ENCODE data around the gene IFI27L1. TPM values are rescaled to one million over a fixed set of nuclear protein-coding genes. Genes with fewer than 3 reads are reported as not detected.

The IFI27L1 gene
- total RNA-seq, 2 donors from 2014 or later, result 59.6 to 71.4 TPM

DNA sequence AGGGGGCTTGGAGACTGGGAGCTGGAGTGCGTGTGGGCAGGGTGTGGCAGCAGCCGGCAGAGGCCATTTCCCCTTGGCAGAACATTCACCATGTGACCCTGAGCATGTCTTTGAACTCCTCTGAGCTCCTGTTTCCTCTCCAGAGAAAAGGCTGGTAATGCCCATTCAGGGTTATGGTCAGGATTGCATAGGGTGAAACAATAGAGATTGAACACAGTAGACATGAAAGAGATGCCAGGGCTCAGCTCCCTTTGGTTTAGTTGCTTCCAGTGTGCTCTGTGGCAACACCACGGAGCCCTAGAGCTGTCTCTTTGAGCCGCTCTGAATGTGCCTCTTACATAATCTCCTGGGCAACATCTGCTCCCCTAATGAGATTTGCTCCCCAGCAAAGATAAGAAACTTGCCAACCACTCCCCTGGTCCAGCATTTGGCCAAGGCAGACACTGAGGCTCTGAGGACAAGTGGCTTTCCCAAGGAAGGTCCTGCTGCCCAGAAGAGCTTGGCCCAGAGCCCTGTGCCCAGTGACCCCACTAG is 34.0 kb downstream of the IFI27L1 start:
- no peak overlapping the region for H3K27ac Mint-ChIP-seq
- H3K9me3 Mint-ChIP-seq, result peaks cover 0 to 3% of the 10 kb centered on the region in 2 donors
- ATAC-seq (replicated peaks in 1 of 2) (no peak), DNase-seq (no peak)
- peaks cover 0 to 7% of the 10 kb centered on the region in 2 donors for H3K36me3 Mint-ChIP-seq (ENCODE audit: insufficient read depth in 2 of 2)
- H3K27me3 Mint-ChIP-seq (ENCODE audit: low read depth), result peaks cover 13% of the 10 kb centered on the region
- no peaks in the 10 kb centered on the region for H3K4me1 Mint-ChIP-seq (ENCODE audit: low read depth)
- H3K4me3 Mint-ChIP-seq, result no peak overlapping the region

- H3K9me3 Mint-ChIP-seq, result peaks cover 0 to 6% of the 10 kb centered on the region in 2 donors
- peaks cover 14% of the 10 kb centered on the region for H3K27me3 Mint-ChIP-seq (ENCODE audit: low read depth)
- H3K36me3 Mint-ChIP-seq (ENCODE audit: insufficient read depth in 2 of 2), result peaks cover 0 to 7% of the 10 kb centered on the region in 2 donors
- DNase-seq (no peak), ATAC-seq (replicated peaks in 1 of 2) (no peak)
- no peak overlapping the region for H3K4me3 Mint-ChIP-seq
- H3K27ac Mint-ChIP-seq, result no peak overlapping the region
- no peaks in the 10 kb centered on the region for H3K4me1 Mint-ChIP-seq (ENCODE audit: low read depth)
These were observed 34.5 kb downstream of the IFI27L1 start for GRCh38 chr14:94115631-94116030.

- no peaks in the 10 kb centered on the region for H3K4me1 Mint-ChIP-seq (ENCODE audit: low read depth)
- DNase-seq (no peak), ATAC-seq (replicated peaks in 1 of 2) (no peak)
- no peak overlapping the region for H3K27ac Mint-ChIP-seq
- H3K27me3 Mint-ChIP-seq (ENCODE audit: low read depth), result peaks cover 24% of the 10 kb centered on the region
- H3K4me3 Mint-ChIP-seq, result no peak overlapping the region
- H3K36me3 Mint-ChIP-seq (ENCODE audit: insufficient read depth in 2 of 2), result peaks cover 5 to 7% of the 10 kb centered on the region in 2 donors
- H3K9me3 Mint-ChIP-seq, result peaks cover 3 to 10% of the 10 kb centered on the region in 2 donors
These were observed 35.6 kb downstream of the IFI27L1 start for GRCh38 chr14:94116701-94117100.

DNA sequence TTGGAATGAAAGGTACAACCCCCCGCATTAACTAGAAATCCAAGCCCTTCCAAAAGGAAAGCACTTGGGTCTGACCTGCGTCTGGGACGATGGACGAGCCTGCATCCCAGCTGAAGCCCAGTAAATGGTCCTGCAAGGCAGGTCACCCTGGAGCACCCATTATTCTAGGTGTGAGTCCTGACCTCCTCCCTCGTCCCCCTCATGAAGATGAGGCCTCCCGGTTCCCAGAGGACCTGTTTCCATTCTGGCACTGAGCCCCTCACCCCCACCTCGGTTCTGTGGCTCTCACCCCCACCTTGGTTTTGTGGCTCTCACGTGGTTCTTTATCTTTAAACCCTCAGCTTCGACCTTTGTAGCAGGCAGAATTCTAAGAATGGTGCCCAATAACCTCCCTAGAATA is 36.7 kb downstream of the IFI27L1 start:
- peaks cover 25% of the 10 kb centered on the region for H3K27me3 Mint-ChIP-seq (ENCODE audit: low read depth)
- no peak overlapping the region for H3K27ac Mint-ChIP-seq
- ATAC-seq (replicated peaks in 1 of 2) (no peak), DNase-seq (no peak)
- H3K36me3 Mint-ChIP-seq (ENCODE audit: insufficient read depth in 2 of 2), result peaks cover 5 to 7% of the 10 kb centered on the region in 2 donors
- no peaks in the 10 kb centered on the region for H3K4me1 Mint-ChIP-seq (ENCODE audit: low read depth)
- no peak overlapping the region for H3K4me3 Mint-ChIP-seq
- peaks cover 3 to 10% of the 10 kb centered on the region in 2 donors for H3K9me3 Mint-ChIP-seq

GRCh38 chr14:94119071-94119470 is 38.0 kb downstream of the IFI27L1 start:
- DNase-seq (no peak), ATAC-seq (replicated peaks in 1 of 2) (no peak)
- Mint-ChIP-seq H3K4me3 (no peak overlapping the region), H3K27ac (no peak overlapping the region), H3K27me3 (ENCODE audit: low read depth) (peaks cover 25% of the 10 kb centered on the region), H3K4me1 (ENCODE audit: low read depth) (no peaks in the 10 kb centered on the region), H3K9me3 (peaks cover 3 to 10% of the 10 kb centered on the region in 2 donors), H3K36me3 (ENCODE audit: insufficient read depth in 2 of 2) (peaks cover 5 to 7% of the 10 kb centered on the region in 2 donors)

- DNase-seq (no peak), ATAC-seq (replicated peaks in 1 of 2) (no peak)
- no peak overlapping the region for H3K4me3 Mint-ChIP-seq
- H3K9me3 Mint-ChIP-seq, result peaks cover 3 to 10% of the 10 kb centered on the region in 2 donors
- H3K27me3 Mint-ChIP-seq (ENCODE audit: low read depth), result peaks cover 25% of the 10 kb centered on the region
- H3K27ac Mint-ChIP-seq, result no peak overlapping the region
- H3K36me3 Mint-ChIP-seq (ENCODE audit: insufficient read depth in 2 of 2), result peaks cover 5 to 7% of the 10 kb centered on the region in 2 donors
- H3K4me1 Mint-ChIP-seq (ENCODE audit: low read depth), result no peaks in the 10 kb centered on the region
These were observed 39.7 kb downstream of the IFI27L1 start for GRCh38 chr14:94120667-94121340.

DNA sequence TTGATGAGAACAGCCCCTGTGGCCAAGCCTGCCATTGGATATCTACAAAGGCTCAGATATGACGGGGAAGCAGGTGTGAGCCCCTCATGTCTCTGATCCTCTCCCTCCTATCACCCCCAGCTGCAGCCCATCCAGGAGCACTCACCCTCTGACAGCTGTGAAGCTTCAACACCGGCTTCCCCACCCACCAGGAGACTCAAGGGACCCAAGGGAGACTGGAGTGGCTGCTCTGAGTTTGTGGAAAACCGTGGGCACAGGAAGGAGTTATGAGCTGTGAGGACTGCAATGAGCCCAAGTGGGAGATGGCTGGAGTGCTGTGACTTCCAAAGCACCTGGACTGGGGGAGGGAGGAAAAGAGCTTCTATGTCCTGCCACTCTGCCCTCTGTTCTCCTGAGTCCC is 40.4 kb downstream of the IFI27L1 start:
- Mint-ChIP-seq H3K4me3 (no peak overlapping the region), H3K27ac (no peak overlapping the region), H3K4me1 (ENCODE audit: low read depth) (no peaks in the 10 kb centered on the region), H3K9me3 (peaks cover 3 to 10% of the 10 kb centered on the region in 2 donors), H3K36me3 (ENCODE audit: insufficient read depth in 2 of 2) (peaks cover 5 to 7% of the 10 kb centered on the region in 2 donors), H3K27me3 (ENCODE audit: low read depth) (peaks cover 25% of the 10 kb centered on the region)
- DNase-seq (no peak), ATAC-seq (replicated peaks in 1 of 2) (no peak)

DNA sequence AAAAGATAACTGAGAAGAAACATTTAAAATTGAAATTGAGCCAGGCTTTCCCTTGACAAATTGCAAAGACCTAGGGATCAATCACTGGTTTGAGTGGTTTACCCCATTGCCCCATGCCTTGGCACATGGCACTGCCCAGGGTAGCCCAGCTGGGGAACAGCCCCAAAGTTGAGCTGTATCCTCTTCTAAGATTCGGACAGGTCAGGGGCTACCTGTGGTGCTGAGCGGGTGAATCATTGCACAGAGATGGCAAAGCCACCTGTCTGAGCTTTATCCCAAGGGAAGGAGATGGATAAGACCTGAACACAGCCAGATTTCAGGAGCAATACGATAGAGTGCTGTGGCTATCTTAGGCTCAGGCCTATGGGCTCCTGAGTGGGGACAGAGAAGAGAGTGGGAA is 41.3 kb downstream of the IFI27L1 start:
- no peak overlapping the region for H3K4me3 Mint-ChIP-seq
- peaks cover 3 to 10% of the 10 kb centered on the region in 2 donors for H3K9me3 Mint-ChIP-seq
- DNase-seq, result no peak
- H3K27ac Mint-ChIP-seq, result no peak overlapping the region
- no peaks in the 10 kb centered on the region for H3K4me1 Mint-ChIP-seq (ENCODE audit: low read depth)
- H3K36me3 Mint-ChIP-seq (ENCODE audit: insufficient read depth in 2 of 2), result peaks cover 5 to 7% of the 10 kb centered on the region in 2 donors
- no peak for ATAC-seq (replicated peaks in 1 of 2)
- H3K27me3 Mint-ChIP-seq (ENCODE audit: low read depth), result peaks cover 20% of the 10 kb centered on the region

GRCh38 chr14:94123296-94123695 is 42.2 kb downstream of the IFI27L1 start:
- ATAC-seq (replicated peaks in 1 of 2) (no peak), DNase-seq (no peak)
- Mint-ChIP-seq H3K9me3 (peaks cover 3 to 10% of the 10 kb centered on the region in 2 donors), H3K36me3 (ENCODE audit: insufficient read depth in 2 of 2) (peaks cover 5 to 7% of the 10 kb centered on the region in 2 donors), H3K4me3 (no peak overlapping the region), H3K27ac (no peak overlapping the region), H3K4me1 (ENCODE audit: low read depth) (peaks cover under 1% of the 10 kb centered on the region), H3K27me3 (ENCODE audit: low read depth) (peaks cover 12% of the 10 kb centered on the region)

DNA sequence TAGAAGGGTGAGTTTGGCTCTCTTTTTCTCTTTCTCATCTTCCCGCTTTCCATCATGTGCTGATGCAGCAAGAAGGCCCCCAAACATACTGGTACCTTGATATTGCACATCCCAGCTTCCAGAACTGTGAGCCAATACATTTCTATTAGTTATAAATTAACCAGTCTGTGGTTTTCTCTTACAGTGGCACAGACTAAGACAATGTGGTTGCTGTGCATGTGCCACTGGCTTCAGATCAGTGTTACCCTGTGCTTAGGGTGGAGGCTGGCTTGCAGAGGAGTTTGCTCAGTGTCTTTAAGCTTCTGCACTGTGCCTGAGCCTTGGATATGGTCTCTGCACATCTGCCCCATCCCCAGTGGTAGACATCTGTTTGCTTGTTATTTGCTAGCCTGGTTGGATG is 42.8 kb downstream of the IFI27L1 start:
- Mint-ChIP-seq H3K27me3 (ENCODE audit: low read depth) (peaks cover 12% of the 10 kb centered on the region), H3K36me3 (ENCODE audit: insufficient read depth in 2 of 2) (peaks cover 5 to 7% of the 10 kb centered on the region in 2 donors), H3K4me3 (no peak overlapping the region), H3K27ac (no peak overlapping the region), H3K4me1 (ENCODE audit: low read depth) (peaks cover 6% of the 10 kb centered on the region), H3K9me3 (peaks cover 3 to 10% of the 10 kb centered on the region in 2 donors)
- DNase-seq (no peak), ATAC-seq (replicated peaks in 1 of 2) (no peak)

DNA sequence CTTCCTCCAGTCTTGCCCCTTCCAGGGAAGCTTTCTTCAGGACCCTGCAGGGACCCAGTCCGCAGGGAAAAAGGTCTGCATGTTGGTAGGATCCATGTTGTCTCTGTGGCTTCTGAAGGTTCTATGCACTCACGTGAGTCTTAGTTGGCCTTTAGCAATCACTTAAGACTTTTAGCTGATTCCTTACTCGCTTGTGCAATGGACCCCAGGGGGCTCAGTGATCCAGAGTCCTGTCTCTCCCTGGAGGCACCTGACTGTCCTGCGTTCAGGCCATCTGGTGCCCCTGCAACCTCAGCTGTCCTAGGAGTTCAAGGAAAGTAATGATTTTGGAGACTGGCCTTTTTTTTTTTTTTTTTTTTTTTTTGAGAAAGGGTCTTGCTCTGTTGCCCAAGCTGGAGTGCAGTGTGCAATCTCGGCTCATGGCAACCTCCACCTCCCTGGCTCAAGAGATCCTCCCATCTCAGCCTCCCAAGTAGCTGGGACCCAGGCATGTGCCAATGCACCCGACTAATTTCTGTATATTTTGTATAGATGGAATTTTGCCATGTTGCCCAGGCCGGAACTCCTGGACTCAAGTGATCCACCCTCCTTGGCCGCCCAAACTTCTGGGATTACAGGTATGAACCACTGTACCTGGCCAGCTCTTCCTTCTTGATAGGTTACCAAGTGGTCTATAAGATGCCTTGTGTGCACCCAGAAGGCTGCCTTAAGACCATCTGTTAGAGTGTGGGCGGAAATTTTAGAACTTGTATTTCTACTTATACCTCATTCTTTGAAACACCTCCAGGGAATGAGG is 43.7 kb downstream of the IFI27L1 start:
- Mint-ChIP-seq H3K9me3 (peaks cover 3 to 6% of the 10 kb centered on the region in 2 donors), H3K4me1 (ENCODE audit: low read depth) (peaks cover 8% of the 10 kb centered on the region), H3K27me3 (ENCODE audit: low read depth) (peaks cover 12% of the 10 kb centered on the region), H3K36me3 (ENCODE audit: insufficient read depth in 2 of 2) (peaks cover 3 to 5% of the 10 kb centered on the region in 2 donors), H3K4me3 (no peak overlapping the region), H3K27ac (no peak overlapping the region)
- ATAC-seq (replicated peaks in 1 of 2) (no peak), DNase-seq (no peak)

- H3K36me3 Mint-ChIP-seq (ENCODE audit: insufficient read depth in 2 of 2), result peaks cover 0 to 3% of the 10 kb centered on the region in 2 donors
- no peak overlapping the region for H3K27ac Mint-ChIP-seq
- H3K27me3 Mint-ChIP-seq (ENCODE audit: low read depth), result peaks cover 9% of the 10 kb centered on the region
- peaks cover under 1 to 1% of the 10 kb centered on the region in 2 donors for H3K9me3 Mint-ChIP-seq
- ATAC-seq (replicated peaks in 1 of 2), result no peak
- DNase-seq, result no peak
- no peak overlapping the region for H3K4me3 Mint-ChIP-seq
- H3K4me1 Mint-ChIP-seq (ENCODE audit: low read depth), result peaks cover 15% of the 10 kb centered on the region
These were observed 44.7 kb downstream of the IFI27L1 start for GRCh38 chr14:94125659-94126418.

DNA sequence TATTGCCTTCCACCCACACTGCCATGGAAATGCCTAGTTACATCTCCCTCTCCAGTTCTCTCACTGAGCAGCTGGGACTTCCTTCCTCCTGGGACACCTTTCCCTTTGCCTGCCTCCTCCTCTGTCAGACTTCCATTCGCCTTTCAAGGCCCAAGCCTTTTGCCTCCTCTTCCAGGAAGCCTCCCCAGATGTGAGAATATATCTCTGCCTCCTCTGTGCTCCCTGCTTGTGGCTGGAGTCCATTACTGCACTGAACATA is 45.2 kb downstream of the IFI27L1 start:
- Mint-ChIP-seq H3K4me1 (ENCODE audit: low read depth) (peaks cover 15% of the 10 kb centered on the region), H3K4me3 (no peak overlapping the region), H3K27ac (no peak overlapping the region), H3K9me3 (no peaks in the 10 kb centered on the region), H3K27me3 (ENCODE audit: low read depth) (peaks cover 4% of the 10 kb centered on the region), H3K36me3 (ENCODE audit: insufficient read depth in 2 of 2) (no peaks in the 10 kb centered on the region)
- ATAC-seq (replicated peaks in 1 of 2), result no peak
- no peak for DNase-seq
